Measurements from ENCODE around the gene FHIP1A. TPM values are rescaled to one million over a fixed set of nuclear protein-coding genes. Genes with fewer than 3 reads are reported as not detected.
"Not testable (repeated sequence)": the region's sequence is repeated elsewhere in the genome, so short reads cannot be mapped to it uniquely, and the experiment has no call there.

FHIP1A gene
- total RNA-seq, 2 experiments from 2014 or later: not detected

DNA sequence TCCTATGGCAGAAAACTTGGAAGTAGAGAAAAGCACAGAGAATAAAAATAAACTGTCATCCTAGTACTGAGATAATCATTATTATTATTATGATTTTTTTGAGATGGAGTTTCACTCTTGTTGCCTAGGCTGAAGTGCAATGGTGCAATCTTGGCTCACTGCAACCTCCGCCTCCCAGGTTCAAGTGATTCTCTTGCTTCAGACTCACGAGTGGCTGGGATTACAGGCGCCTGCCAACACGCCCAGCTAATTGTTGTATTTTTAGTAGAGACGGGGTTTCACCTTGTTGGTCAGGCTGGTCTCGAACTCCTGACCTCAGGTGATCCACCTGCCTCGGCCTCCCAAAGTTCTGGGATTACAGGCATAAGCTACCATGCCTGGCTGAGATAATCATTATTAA lies 4.2 kb upstream of the FHIP1A start:
- peaks cover 22% of the 10 kb centered on the region for H3K4me1 Mint-ChIP-seq
- peaks cover 48% of the 10 kb centered on the region for H3K27me3 Mint-ChIP-seq
- CTCF ChIA-PET; H3K9me3 Mint-ChIP-seq (ENCODE audit: low read depth); H3K4me3 Mint-ChIP-seq; ATAC-seq; H3K36me3 Mint-ChIP-seq; H3K27ac Mint-ChIP-seq; DNase-seq: not testable (repeated sequence)

DNA sequence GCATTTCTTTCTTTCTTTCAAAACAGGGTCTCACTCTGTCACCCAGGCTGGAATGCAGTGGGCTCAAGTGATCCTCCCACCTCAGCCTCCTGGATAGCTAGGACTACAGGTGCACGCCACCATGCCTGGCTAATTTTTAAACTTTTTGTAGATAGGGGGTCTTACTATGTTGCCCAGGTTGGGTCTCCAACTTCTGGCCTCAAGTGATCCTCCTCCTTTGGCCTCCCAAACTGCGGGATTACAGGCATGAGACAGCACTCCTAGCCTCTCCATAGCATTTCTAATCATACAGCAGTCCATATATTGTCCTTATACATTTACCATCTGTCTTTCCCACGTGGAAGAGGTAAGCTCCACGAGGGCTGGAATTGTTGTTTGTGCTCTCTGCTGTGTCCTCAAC lies 2.0 kb upstream of the FHIP1A start:
- peaks cover 22% of the 10 kb centered on the region for H3K4me1 Mint-ChIP-seq
- H3K4me3 Mint-ChIP-seq: no peak overlapping the region
- DNase-seq: no peak
- H3K36me3 Mint-ChIP-seq: no peaks in the 10 kb centered on the region
- no peak overlapping the region for H3K27ac Mint-ChIP-seq
- H3K27me3 Mint-ChIP-seq: peaks cover 69% of the 10 kb centered on the region
- no peak for ATAC-seq
- H3K9me3 Mint-ChIP-seq (ENCODE audit: low read depth): no peaks in the 10 kb centered on the region
- CTCF ChIA-PET: no interaction called here

DNA sequence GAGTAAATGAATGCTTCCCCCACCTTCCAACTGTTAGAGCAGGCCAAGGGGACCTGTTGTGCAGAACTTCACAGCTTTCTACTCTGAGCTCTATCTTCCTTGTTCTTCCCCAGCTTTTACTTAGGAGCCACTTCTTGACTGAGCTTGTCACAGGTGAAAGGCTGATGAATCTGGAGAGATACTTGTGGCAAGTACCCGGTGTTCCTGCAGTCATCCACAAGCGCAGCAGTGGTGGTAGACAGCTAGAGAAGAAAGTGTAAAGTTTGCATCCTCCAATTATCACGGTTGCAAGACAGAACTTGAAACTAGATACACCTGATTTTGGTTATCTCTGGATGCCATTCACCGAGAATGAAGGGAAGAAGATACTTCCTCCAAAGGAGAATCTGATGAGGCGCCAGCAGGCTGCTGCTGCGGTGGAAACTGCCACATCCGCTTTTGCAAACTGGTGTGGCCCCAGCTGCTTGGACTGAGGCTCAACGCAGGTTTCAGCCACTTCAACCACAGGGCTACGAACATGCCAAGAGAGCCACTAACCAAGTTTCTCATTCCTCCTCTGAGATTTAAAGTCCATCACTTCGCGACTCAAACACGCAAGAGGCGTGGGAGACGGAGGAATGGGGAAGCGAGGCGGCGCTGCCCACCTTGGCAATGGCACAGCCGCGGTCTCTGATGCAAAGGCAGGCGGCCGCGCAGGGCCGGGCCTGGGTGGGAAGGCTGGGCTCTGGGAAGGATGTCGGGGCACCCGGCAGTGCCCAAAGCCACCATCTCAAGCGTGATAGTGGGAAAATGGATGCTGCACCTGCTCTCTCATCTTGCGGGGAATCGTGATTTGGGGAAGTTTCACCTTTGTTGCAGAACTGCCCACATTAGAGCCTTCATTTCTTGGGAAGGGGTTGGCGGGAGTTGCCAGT lies 1.3 kb upstream of the FHIP1A start:
- peak; percentile 46 for ATAC-seq
- no peaks in the 10 kb centered on the region for H3K9me3 Mint-ChIP-seq (ENCODE audit: low read depth)
- no peak overlapping the region for H3K27ac Mint-ChIP-seq
- H3K36me3 Mint-ChIP-seq: no peaks in the 10 kb centered on the region
- H3K27me3 Mint-ChIP-seq: peaks cover 63% of the 10 kb centered on the region
- peak; percentile 80 for DNase-seq
- CTCF ChIA-PET: no interaction called here
- H3K4me3 Mint-ChIP-seq: peak overlapping the region; percentile 63
- peaks cover 22% of the 10 kb centered on the region for H3K4me1 Mint-ChIP-seq

DNA sequence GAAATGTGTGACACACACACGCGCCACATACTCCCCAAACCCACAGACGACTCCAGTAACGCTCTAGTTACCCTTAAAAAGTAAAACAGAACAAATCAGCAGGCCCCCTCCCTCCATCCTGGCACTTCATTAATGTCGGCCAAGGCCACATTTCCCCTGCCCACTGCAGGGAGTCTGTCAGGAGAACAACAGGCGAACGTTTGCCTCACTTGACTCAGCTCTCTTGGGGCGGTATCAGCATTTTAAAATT lies 671 bp upstream of the FHIP1A start:
- CTCF ChIA-PET: no interaction called here
- Mint-ChIP-seq H3K4me1 (peaks cover 22% of the 10 kb centered on the region), H3K27ac (no peak overlapping the region), H3K27me3 (peaks cover 63% of the 10 kb centered on the region), H3K9me3 (ENCODE audit: low read depth) (no peaks in the 10 kb centered on the region), H3K4me3 (peak overlapping the region; percentile 63), H3K36me3 (no peaks in the 10 kb centered on the region)
- ATAC-seq (no peak), DNase-seq (no peak)

DNA sequence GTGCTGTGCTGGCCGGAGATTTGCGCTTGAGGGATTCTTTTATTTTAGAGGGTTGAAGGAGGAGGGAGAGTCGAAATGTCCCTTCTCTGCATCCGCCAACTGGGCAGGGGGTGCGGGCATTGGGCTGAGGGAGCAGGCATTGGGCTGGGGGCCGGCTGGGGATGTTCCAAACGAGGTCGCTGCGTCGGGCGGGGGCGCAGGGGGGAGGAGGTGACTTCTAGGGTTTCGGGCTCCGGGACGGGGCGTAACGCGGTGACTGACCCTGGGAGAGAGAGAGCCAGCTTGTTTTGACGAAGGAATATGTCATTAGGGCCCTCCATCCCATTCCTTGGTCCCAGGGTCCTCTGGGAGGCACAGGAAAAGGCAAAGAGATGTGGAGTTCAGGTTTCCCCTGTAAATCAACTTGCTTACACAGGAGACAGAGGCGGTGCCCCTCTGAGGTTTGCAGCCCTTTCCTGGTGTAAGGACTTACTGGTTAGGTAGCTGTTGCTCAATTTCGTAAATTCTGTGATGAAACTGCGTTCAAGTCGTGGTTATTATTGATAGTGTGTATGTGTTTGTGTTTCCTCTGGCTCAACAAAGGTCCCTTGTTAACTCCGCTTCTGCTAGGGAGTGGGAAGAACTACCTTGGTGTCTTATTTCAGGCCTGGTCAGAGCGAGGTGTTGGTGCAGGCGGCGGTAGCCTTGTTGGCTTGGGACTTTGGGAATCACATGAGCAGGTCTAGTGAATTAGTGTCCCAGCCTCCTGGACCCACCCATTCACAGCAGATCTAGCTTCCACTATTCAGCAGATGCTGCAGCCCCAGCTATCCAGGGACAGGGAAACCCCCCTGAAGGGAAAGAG lies 716 bp downstream of the FHIP1A start:
- H3K27me3 Mint-ChIP-seq: peaks cover 71% of the 10 kb centered on the region
- no peak for ATAC-seq
- H3K4me1 Mint-ChIP-seq: peaks cover 22% of the 10 kb centered on the region
- CTCF ChIA-PET: no interaction called here
- no peak for DNase-seq
- H3K4me3 Mint-ChIP-seq: peak overlapping the region; percentile 23
- H3K27ac Mint-ChIP-seq: no peak overlapping the region
- H3K9me3 Mint-ChIP-seq (ENCODE audit: low read depth): no peaks in the 10 kb centered on the region
- no peaks in the 10 kb centered on the region for H3K36me3 Mint-ChIP-seq

DNA sequence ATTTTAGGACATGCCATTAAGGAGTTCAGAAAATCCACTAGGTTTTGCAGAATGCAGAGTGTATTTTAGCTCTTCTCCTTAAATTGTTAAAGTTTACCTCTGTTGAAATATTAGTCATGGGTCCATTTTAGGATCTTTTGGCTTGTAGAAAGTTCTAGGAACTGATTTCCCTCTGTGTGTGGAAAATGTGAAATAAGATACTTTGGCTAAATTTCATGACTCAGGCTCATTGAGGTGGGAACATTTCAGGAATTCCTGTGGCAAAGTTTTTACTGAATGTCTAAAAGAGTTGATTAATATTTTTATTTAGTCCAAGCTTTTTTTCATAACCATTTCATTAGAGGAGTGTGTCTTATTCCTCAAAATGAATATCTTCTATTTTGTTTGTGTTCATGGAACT lies 7.0 kb downstream of the FHIP1A start:
- Mint-ChIP-seq H3K27ac (no peak overlapping the region), H3K27me3 (peaks cover 51% of the 10 kb centered on the region), H3K36me3 (no peaks in the 10 kb centered on the region), H3K4me1 (no peaks in the 10 kb centered on the region), H3K4me3 (no peak overlapping the region), H3K9me3 (ENCODE audit: low read depth) (no peaks in the 10 kb centered on the region)
- CTCF ChIA-PET: interaction anchor here (0.6 kb wide), 1 partner anchor 20 kb away, joined by 3 read pairs; no protein-coding TSS in a partner anchor
- no peak for ATAC-seq
- DNase-seq: no peak

DNA sequence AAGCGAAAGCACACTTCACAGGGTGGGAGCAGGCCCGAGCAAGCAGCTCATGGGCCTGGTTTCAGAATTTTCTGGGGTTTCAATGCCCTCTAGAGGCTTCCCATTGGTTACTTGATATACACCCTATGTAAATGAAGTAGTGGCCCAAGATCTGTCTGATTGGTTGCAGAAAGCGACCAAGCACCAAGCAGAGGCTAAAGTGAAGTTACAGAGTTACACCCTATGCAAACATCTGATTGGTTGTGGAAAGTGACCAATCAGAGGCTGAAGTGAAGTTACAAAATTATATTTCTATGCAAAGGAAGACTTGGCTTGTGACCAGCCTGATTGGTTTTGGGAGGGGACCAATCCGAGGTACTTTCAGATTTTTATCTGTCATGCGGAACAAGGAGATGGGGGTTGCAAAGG lies 8.2 kb downstream of the FHIP1A start:
- no peak overlapping the region for H3K4me3 Mint-ChIP-seq
- no peaks in the 10 kb centered on the region for H3K36me3 Mint-ChIP-seq
- H3K9me3 Mint-ChIP-seq (ENCODE audit: low read depth): no peaks in the 10 kb centered on the region
- no peak for ATAC-seq
- H3K27ac Mint-ChIP-seq: no peak overlapping the region
- H3K27me3 Mint-ChIP-seq: peaks cover 48% of the 10 kb centered on the region
- H3K4me1 Mint-ChIP-seq: no peaks in the 10 kb centered on the region
- DNase-seq: no peak
- CTCF ChIA-PET: no interaction called here

DNA sequence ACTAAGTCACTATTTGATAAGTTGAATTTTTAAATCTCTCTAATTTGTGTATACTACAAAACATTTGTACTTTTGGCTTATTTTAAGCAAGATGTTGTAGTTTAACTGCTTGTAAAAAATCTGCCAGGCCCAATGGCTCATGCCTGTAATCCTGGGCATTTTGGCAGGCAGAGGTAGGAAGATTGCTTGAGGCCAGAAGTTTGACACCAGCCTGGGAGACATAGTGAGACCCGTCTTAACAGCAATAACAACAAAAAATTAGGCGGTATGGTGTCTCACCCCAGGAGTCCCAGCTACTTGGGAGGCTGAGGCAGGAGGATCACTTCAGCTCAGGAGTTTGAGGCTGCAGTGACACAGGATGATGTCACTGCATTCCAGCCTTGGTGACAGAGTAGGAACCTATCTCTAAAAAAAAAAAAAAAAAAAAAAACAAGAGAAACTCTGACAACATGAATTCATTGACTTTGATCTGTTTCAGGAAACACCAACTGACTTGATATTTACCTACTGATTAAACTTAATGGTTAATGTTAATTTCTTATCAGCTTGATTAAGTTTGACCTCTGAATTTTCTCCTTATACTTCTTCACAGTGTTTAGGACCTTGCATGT lies 8.9 kb downstream of the FHIP1A start:
- DNase-seq: no peak
- no peak for ATAC-seq
- H3K4me3 Mint-ChIP-seq: no peak overlapping the region
- H3K36me3 Mint-ChIP-seq: no peaks in the 10 kb centered on the region
- no peaks in the 10 kb centered on the region for H3K9me3 Mint-ChIP-seq (ENCODE audit: low read depth)
- no peaks in the 10 kb centered on the region for H3K4me1 Mint-ChIP-seq
- CTCF ChIA-PET: no interaction called here
- no peak overlapping the region for H3K27ac Mint-ChIP-seq
- H3K27me3 Mint-ChIP-seq: peaks cover 46% of the 10 kb centered on the region

DNA sequence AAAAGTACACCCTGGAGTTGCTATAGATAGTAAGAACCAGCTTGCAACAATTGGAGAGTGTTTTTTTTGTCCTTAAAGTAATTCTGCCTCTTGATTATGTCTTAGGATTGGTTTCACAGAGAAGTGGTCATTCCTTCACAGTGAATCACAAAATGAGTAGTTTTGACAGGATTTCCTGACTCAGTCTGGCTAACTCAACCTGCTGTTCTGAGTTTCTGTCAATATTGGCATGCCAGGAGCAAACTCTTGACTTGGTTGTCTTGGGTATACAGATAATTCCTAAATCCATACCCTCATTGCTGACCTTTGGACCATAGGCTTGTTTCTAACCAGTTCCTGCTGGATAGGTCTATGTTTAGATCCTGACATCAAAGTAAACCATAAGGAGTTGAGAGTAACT lies 9.4 kb downstream of the FHIP1A start:
- no peak overlapping the region for H3K4me3 Mint-ChIP-seq
- CTCF ChIA-PET: no interaction called here
- H3K9me3 Mint-ChIP-seq (ENCODE audit: low read depth): no peaks in the 10 kb centered on the region
- H3K4me1 Mint-ChIP-seq: no peaks in the 10 kb centered on the region
- DNase-seq (no peak), ATAC-seq (no peak)
- peaks cover 43% of the 10 kb centered on the region for H3K27me3 Mint-ChIP-seq
- H3K27ac Mint-ChIP-seq: no peak overlapping the region
- H3K36me3 Mint-ChIP-seq: no peaks in the 10 kb centered on the region

DNA sequence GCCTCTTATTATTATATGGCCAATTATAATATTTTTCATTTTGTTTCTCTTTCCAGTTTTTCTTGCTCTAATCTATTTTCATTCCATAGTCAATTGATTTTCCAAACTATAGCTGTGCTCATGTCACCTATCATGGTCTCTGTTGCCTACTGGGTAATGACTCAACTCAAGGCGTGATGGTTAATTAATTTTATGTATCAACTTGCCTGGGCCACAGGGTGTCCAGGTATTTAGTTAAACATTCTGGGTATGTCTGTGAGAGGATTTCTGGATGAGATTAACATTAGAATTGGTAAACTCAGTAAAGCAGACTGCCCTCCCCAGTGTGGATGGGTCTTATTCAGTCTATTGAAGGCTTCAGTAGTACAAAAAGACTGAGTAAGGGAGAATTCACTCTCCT lies 9.9 kb downstream of the FHIP1A start:
- Mint-ChIP-seq H3K36me3 (no peaks in the 10 kb centered on the region), H3K27me3 (peaks cover 44% of the 10 kb centered on the region), H3K4me3 (no peak overlapping the region), H3K9me3 (ENCODE audit: low read depth) (no peaks in the 10 kb centered on the region), H3K4me1 (no peaks in the 10 kb centered on the region), H3K27ac (no peak overlapping the region)
- CTCF ChIA-PET: no interaction called here
- DNase-seq: no peak
- ATAC-seq: no peak

DNA sequence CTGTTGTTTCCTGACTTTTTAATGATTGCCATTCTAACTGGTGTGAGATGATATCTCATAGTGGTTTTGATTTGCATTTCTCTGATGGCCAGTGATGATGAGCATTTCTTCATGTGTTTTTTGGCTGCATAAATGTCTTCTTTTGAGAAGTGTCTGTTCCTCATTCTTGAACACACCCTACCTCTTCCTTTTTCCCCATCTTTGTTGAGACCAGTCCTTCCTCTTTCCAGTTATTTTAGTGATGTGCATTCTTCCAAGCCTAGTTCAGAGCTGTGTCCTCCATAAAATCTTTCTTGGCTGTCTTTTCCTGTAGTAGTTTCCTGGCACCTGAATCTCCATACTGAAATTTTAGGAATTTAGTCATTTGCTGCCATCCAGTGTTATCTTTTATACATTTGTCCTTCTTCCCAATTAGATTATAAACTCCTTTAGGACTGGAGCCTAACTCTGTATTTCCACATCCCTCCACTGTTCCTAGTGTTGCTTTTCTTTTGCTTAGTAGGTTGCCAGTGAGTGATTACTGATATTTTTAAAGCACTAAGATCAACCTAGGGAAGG lies 11.4 kb downstream of the FHIP1A start:
- Mint-ChIP-seq H3K27ac (no peak overlapping the region), H3K4me1 (no peaks in the 10 kb centered on the region), H3K4me3 (no peak overlapping the region), H3K36me3 (no peaks in the 10 kb centered on the region), H3K9me3 (ENCODE audit: low read depth) (no peaks in the 10 kb centered on the region), H3K27me3 (peaks cover 50% of the 10 kb centered on the region)
- no peak for DNase-seq
- CTCF ChIA-PET: no interaction called here
- ATAC-seq: no peak

DNA sequence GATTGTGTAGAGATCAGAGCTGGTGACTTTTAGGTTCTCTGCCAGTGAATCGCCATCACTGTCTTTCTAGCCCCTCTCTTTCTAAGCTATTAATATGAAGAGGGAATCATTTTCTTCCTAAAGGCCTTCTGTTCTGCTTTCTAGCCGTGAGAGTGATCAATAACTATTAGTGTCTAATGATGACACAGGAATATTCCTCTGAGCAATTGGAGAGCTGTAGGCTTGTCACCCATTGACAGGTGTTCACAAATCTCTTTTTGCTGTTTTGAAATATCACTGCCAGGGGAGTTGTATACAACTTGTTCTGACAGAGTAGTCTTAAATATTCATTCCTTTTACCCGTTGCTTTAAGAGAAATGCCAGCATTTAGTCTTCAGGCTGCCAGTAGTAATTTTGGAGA lies 13.9 kb downstream of the FHIP1A start:
- H3K4me1 Mint-ChIP-seq: no peaks in the 10 kb centered on the region

DNA sequence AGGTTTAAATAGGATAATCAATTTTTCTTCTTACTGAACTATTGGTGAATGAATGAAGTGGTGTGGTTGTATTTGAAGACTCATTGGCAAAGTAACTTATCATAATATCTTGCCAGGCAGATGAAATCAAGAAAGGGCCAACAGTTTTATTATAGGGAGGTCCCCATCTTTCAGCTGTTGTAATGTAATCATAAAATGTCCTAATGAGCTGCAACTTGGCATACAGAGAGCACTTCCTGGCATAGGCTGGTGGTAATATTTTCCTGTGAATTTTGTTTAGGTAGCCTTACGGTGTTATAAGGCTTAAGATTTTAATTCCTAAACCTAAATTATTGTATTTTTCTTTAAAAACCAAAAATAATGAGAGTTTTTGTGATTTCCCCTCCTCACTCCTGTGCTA lies 17.5 kb downstream of the FHIP1A start:
- Mint-ChIP-seq H3K27me3 (peaks cover 49% of the 10 kb centered on the region), H3K4me1 (peaks cover 4% of the 10 kb centered on the region), H3K36me3 (no peaks in the 10 kb centered on the region), H3K4me3 (no peak overlapping the region), H3K9me3 (ENCODE audit: low read depth) (no peaks in the 10 kb centered on the region), H3K27ac (no peak overlapping the region)
- DNase-seq (no peak), ATAC-seq (no peak)
- CTCF ChIA-PET: no interaction called here

More for the DNA sequence above, 13.9 kb downstream of the FHIP1A start:
- H3K27ac Mint-ChIP-seq: no peak overlapping the region
- DNase-seq: no peak
- H3K4me3 Mint-ChIP-seq: no peak overlapping the region
- peaks cover 50% of the 10 kb centered on the region for H3K27me3 Mint-ChIP-seq
- CTCF ChIA-PET: no interaction called here
- H3K9me3 Mint-ChIP-seq (ENCODE audit: low read depth): no peaks in the 10 kb centered on the region
- no peak for ATAC-seq
- no peaks in the 10 kb centered on the region for H3K36me3 Mint-ChIP-seq

Data from activated CD8-positive, alpha-beta memory T cell treated with anti-CD3 and anti-CD28 coated beads, Interleukin-2, amount 10 ng/mL, durations not matched to agents 7 days and 5 days (primary cell).